Nephron (organoid): ENCODE results near the gene MID1.

Source experiments
- H3K27ac Mint-ChIP-seq, 3 experiments: 2 replicates each; pipeline ENCODE4 v1.8.0; 2020; ENCODE audit warnings: mixed read lengths in 3 of 3, mild to moderate bottlenecking in 2 of 3, moderate library complexity in 1 of 3
- H3K27me3 Mint-ChIP-seq: 2 replicates; pipeline ENCODE4 v1.8.0; 2021; ENCODE audit warnings: low read depth, mild to moderate bottlenecking, moderate library complexity, mixed read lengths
- H3K36me3 Mint-ChIP-seq: 2 replicates; pipeline ENCODE4 v1.8.0; 2020; ENCODE audit warnings: low read depth, mixed read lengths
- H3K4me1 Mint-ChIP-seq: 2 replicates; pipeline ENCODE4 v1.8.0; 2020; ENCODE audit warnings: mixed read lengths
- H3K4me3 Mint-ChIP-seq, 3 experiments: 2 replicates each; pipeline ENCODE4 v1.8.0; 2020; ENCODE audit warnings: mild to moderate bottlenecking in 3 of 3, mixed read lengths in 3 of 3, moderate library complexity in 2 of 3
- H3K9me3 Mint-ChIP-seq: 2 replicates; pipeline ENCODE4 v1.8.0; 2020; ENCODE audit warnings: mixed read lengths
- CTCF ChIP-seq, 3 experiments: fragments of 200-600 bp; sonication (generic); IDR thresholded peaks; one replicate each; pipeline ENCODE4 v1.5.0; 2021; ENCODE audit warnings: antibody characterized with exemption in 3 of 3; ENCODE audit not compliant: unreplicated experiment in 3 of 3

Gene MID1

GRCh38 chrX:10607233-10607632 is 13.2 kb downstream of the MID1 start:
- Mint-ChIP-seq H3K27ac (peak overlapping the region in 2 of 3 experiments; percentile 20 to 34), H3K9me3 (no peaks in the 10 kb centered on the region), H3K36me3 (no peaks in the 10 kb centered on the region), H3K4me3 (no peak overlapping the region), H3K4me1 (peaks cover 61% of the 10 kb centered on the region), H3K27me3 (no peaks in the 10 kb centered on the region)
- no peak for TF ChIP-seq CTCF (IDR thresholded peaks at IDR 0.05; ENCODE audit: unreplicated experiment in 3 of 3)

- no peaks in the 10 kb centered on the region for H3K36me3 Mint-ChIP-seq
- TF ChIP-seq CTCF (IDR thresholded peaks at IDR 0.05; ENCODE audit: unreplicated experiment in 3 of 3) = no peak
- H3K27me3 Mint-ChIP-seq = no peaks in the 10 kb centered on the region
- peaks cover 52% of the 10 kb centered on the region for H3K4me1 Mint-ChIP-seq
- peak overlapping the region; percentile 15 to 30 (median 17) for H3K27ac Mint-ChIP-seq
- no peaks in the 10 kb centered on the region for H3K9me3 Mint-ChIP-seq
- no peak overlapping the region for H3K4me3 Mint-ChIP-seq
These were observed 16.8 kb downstream of the MID1 start for GRCh38 chrX:10603612-10604011.

GRCh38 chrX:10602646-10603045 is 17.7 kb downstream of the MID1 start:
- Mint-ChIP-seq H3K36me3 (no peaks in the 10 kb centered on the region), H3K27ac (peak overlapping the region in 1 of 3 experiments; percentile 36), H3K4me3 (no peak overlapping the region), H3K27me3 (no peaks in the 10 kb centered on the region), H3K4me1 (peaks cover 55% of the 10 kb centered on the region), H3K9me3 (no peaks in the 10 kb centered on the region)
- no peak for TF ChIP-seq CTCF (IDR thresholded peaks at IDR 0.05; ENCODE audit: unreplicated experiment in 3 of 3)

GRCh38 chrX:10600479-10600878 is 19.9 kb downstream of the MID1 start:
- no peak for TF ChIP-seq CTCF (IDR thresholded peaks at IDR 0.05; ENCODE audit: unreplicated experiment in 3 of 3)
- peak overlapping the region; percentile 55 to 86 (median 69) for H3K27ac Mint-ChIP-seq
- H3K27me3 Mint-ChIP-seq = no peaks in the 10 kb centered on the region
- H3K9me3 Mint-ChIP-seq = no peaks in the 10 kb centered on the region
- H3K4me1 Mint-ChIP-seq = peaks cover 51% of the 10 kb centered on the region
- no peak overlapping the region for H3K4me3 Mint-ChIP-seq
- no peaks in the 10 kb centered on the region for H3K36me3 Mint-ChIP-seq

GRCh38 chrX:10598540-10598939 is 21.8 kb downstream of the MID1 start:
- no peak overlapping the region for H3K4me3 Mint-ChIP-seq
- TF ChIP-seq CTCF (IDR thresholded peaks at IDR 0.05; ENCODE audit: unreplicated experiment in 3 of 3) = no peak
- H3K36me3 Mint-ChIP-seq = no peaks in the 10 kb centered on the region
- H3K9me3 Mint-ChIP-seq = no peaks in the 10 kb centered on the region
- H3K27me3 Mint-ChIP-seq = no peaks in the 10 kb centered on the region
- peaks cover 37% of the 10 kb centered on the region for H3K4me1 Mint-ChIP-seq
- H3K27ac Mint-ChIP-seq = peak overlapping the region in 2 of 3 experiments; percentile 2 to 13

- no peaks in the 10 kb centered on the region for H3K27me3 Mint-ChIP-seq
- H3K36me3 Mint-ChIP-seq = no peaks in the 10 kb centered on the region
- peaks cover 30% of the 10 kb centered on the region for H3K4me1 Mint-ChIP-seq
- H3K4me3 Mint-ChIP-seq = no peak overlapping the region
- peak; percentile 9 to 35 (median 14) for TF ChIP-seq CTCF (IDR thresholded peaks at IDR 0.05; ENCODE audit: unreplicated experiment in 3 of 3)
- H3K27ac Mint-ChIP-seq = peak overlapping the region; percentile 13 to 44 (median 23)
- no peaks in the 10 kb centered on the region for H3K9me3 Mint-ChIP-seq
These were observed 22.5 kb downstream of the MID1 start for GRCh38 chrX:10597871-10598270.
